Measurements from ENCODE around the gene IL16.

DNA sequence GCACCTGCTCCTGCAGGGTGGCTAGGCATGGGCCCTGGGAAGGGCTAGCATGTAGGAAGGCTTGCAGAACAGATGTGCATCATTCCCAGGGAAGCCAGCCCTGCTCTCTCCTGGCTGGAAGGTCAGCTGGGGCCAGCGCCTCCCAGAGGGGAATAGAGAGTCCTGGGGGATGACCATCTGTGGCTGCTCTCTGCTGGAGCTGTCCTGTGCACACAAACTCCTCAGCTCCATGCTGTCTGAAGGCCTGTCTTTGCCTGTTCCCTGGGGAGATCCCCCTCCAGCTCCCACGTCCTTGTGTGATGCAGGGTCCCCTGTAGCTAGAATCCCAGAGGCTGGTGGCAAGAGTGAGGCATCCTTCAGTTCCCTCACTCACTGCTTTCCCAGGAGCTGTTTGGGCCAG, 19.3 kb downstream of the IL16 start:
- TF ChIP-seq, protein P1, sequence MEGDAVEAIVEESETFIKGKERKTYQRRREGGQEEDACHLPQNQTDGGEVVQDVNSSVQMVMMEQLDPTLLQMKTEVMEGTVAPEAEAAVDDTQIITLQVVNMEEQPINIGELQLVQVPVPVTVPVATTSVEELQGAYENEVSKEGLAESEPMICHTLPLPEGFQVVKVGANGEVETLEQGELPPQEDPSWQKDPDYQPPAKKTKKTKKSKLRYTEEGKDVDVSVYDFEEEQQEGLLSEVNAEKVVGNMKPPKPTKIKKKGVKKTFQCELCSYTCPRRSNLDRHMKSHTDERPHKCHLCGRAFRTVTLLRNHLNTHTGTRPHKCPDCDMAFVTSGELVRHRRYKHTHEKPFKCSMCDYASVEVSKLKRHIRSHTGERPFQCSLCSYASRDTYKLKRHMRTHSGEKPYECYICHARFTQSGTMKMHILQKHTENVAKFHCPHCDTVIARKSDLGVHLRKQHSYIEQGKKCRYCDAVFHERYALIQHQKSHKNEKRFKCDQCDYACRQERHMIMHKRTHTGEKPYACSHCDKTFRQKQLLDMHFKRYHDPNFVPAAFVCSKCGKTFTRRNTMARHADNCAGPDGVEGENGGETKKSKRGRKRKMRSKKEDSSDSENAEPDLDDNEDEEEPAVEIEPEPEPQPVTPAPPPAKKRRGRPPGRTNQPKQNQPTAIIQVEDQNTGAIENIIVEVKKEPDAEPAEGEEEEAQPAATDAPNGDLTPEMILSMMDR (conservative IDR thresholded peaks at IDR 0.05; ENCODE audit: low read length): no peak
- TF ChIP-seq EZH2phosphoT487 (IDR thresholded peaks at IDR 0.05; ENCODE audit: borderline replicate concordance, low read depth, low read length): no peak

Measured in OCI-LY7 (cell line).